Activated B cell treated with CpG ODN at 0.5 μM for 24 hours (primary cell): Measurements from ENCODE around the gene MAPK10. TPM values are rescaled to one million over a fixed set of nuclear protein-coding genes. Genes with fewer than 3 reads are reported as not detected.
A peak's percentile ranks its signal among the peaks of the same experiment; 100 is the strongest.

ENCODE experiments used
- ATAC-seq: fragments of 200-7000 bp; cut with Tn5 transposase; one replicate; pipeline ENCODE4 v1.10.0; 2021; ENCODE audit warnings: low read depth, mild to moderate bottlenecking, moderate library complexity
- CTCF ChIA-PET: fragments of 350-600 bp; sonication (Branson Sonifier 250); formaldehyde crosslinking; loops from one replicate; lab custom pipeline; 2021; ENCODE audit warnings: antibody characterized with exemption; lab: Charles Lee
- POLR2A ChIA-PET: fragments of 350-600 bp; sonication (Branson Sonifier 250); formaldehyde crosslinking; loops from one replicate; lab custom pipeline; 2021; ENCODE audit warnings: antibody characterized with exemption; lab: Charles Lee
- DNase-seq: peaks from one replicate; pipeline ENCODE4 v3.0.0; 2022
- H3K27ac Mint-ChIP-seq: one replicate; pipeline ENCODE4 v1.8.0; 2020; ENCODE audit warnings: mixed read lengths
- H3K27me3 Mint-ChIP-seq: one replicate; pipeline ENCODE4 v1.8.0; 2021; ENCODE audit warnings: mixed read lengths
- H3K36me3 Mint-ChIP-seq: one replicate; pipeline ENCODE4 v1.8.0; 2021; ENCODE audit warnings: low read depth, mixed read lengths
- H3K4me1 Mint-ChIP-seq: one replicate; pipeline ENCODE4 v1.8.0; 2021; ENCODE audit warnings: mixed read lengths
- H3K4me3 Mint-ChIP-seq: one replicate; pipeline ENCODE4 v1.8.0; 2020; ENCODE audit warnings: mild to moderate bottlenecking, mixed read lengths
- H3K9me3 Mint-ChIP-seq: one replicate; pipeline ENCODE4 v1.8.0; 2020; ENCODE audit warnings: mixed read lengths
- intact Hi-C: fragments of 100-400 bp; cut with micrococcal nuclease; formaldehyde crosslinking; loops from one replicate; pipeline ENCODE4 v1.15.1; 2024
- total RNA-seq: library from RNA; stranded (reverse); gene quantifications from 2 replicates; pipeline ENCODE4 v1.2.3, GENCODE V29; 2022
- TF ChIP-seq, protein P1 (sequence below): fragments of 200-600 bp; IDR thresholded peaks from one replicate; pipeline ENCODE4 v1.8.0; 2022; ENCODE audit warnings: antibody characterized with exemption, mild to moderate bottlenecking

MAPK10 gene
- total RNA-seq, 1 donor from 2014 or later = 0.75 TPM

- Mint-ChIP-seq H3K36me3 (no peaks in the 10 kb centered on the region), H3K9me3 (no peaks in the 10 kb centered on the region), H3K4me3 (no peak overlapping the region), H3K27me3 (peaks cover 2% of the 10 kb centered on the region), H3K4me1 (no peaks in the 10 kb centered on the region), H3K27ac (no peak overlapping the region)
- ATAC-seq (no peak), DNase-seq (no peak)
- TF ChIP-seq, protein P1, sequence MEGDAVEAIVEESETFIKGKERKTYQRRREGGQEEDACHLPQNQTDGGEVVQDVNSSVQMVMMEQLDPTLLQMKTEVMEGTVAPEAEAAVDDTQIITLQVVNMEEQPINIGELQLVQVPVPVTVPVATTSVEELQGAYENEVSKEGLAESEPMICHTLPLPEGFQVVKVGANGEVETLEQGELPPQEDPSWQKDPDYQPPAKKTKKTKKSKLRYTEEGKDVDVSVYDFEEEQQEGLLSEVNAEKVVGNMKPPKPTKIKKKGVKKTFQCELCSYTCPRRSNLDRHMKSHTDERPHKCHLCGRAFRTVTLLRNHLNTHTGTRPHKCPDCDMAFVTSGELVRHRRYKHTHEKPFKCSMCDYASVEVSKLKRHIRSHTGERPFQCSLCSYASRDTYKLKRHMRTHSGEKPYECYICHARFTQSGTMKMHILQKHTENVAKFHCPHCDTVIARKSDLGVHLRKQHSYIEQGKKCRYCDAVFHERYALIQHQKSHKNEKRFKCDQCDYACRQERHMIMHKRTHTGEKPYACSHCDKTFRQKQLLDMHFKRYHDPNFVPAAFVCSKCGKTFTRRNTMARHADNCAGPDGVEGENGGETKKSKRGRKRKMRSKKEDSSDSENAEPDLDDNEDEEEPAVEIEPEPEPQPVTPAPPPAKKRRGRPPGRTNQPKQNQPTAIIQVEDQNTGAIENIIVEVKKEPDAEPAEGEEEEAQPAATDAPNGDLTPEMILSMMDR = no peak
- intact Hi-C loops = loop anchor here (1.0 to 10.0 kb wide), 8 partner anchors 75 to 1294 kb away; partner anchors contain the start of gene C4orf36
- CTCF ChIA-PET = interaction anchor here (0.6 to 7.5 kb wide), 9 partner anchors 10 to 1294 kb away, joined by 3 to 106 read pairs (median 4); no protein-coding TSS in a partner anchor
- POLR2A ChIA-PET = no interaction called here
Measured at GRCh38 chr4:86044593-86044985, 315.3 kb downstream of the MAPK10 start.

DNA sequence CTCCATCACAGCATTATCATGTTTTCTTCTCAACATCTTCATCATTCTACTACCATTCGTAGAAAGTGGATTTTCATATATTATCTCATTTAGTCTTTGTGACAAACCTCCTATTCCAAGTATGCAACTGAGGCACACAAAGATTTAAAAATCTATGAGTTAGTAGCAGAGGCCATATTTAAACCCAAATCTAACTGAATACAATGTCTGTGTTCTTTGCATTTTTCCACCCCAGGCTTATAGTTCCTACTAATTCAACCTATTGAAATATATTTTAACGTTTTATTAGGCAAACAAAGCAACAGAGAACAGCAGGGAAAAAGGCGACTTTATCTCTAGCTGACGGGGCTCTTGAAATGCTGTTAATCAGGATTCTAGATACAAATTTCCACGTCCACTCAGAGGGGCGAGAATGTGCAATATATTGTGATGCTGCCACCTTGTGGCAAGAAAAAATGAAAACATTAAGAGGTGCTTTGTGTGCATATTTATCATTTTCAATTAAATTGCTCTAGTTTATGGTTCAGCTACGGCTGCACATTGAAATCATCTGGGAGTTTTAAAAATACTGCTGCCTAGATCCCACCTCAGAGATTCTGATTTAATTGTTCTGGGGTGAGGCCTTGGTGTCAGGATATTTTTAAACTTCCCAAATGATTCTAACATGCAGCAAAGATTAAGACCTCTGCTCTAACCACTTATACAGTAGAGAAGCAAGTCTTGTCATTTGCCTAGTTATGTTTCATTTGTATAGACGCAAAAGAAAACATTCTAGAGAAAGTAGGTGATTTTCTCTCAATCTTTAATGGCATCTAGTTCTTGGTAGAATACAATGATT, 315.9 kb downstream of the MAPK10 start:
- DNase-seq = no peak
- H3K4me1 Mint-ChIP-seq = no peaks in the 10 kb centered on the region
- H3K9me3 Mint-ChIP-seq = no peaks in the 10 kb centered on the region
- ChIA-PET POLR2A (no interaction called here), CTCF (interaction anchor here (0.6 to 7.5 kb wide), 9 partner anchors 75 to 966 kb away, joined by 3 to 106 read pairs (median 3); no protein-coding TSS in a partner anchor)
- intact Hi-C loops = loop anchor here (1.0 to 10.0 kb wide), 8 partner anchors 75 to 1293 kb away; partner anchors contain the start of gene C4orf36
- H3K27me3 Mint-ChIP-seq = peaks cover 2% of the 10 kb centered on the region
- H3K4me3 Mint-ChIP-seq = no peak overlapping the region
- H3K27ac Mint-ChIP-seq = no peak overlapping the region
- no peaks in the 10 kb centered on the region for H3K36me3 Mint-ChIP-seq
- no peak for ATAC-seq
- TF ChIP-seq, protein P1 = peak; percentile 43

GRCh38 chr4:86038037-86038436, 321.8 kb downstream of the MAPK10 start:
- Mint-ChIP-seq H3K36me3 (no peaks in the 10 kb centered on the region), H3K27me3 (peaks cover 10% of the 10 kb centered on the region), H3K27ac (no peak overlapping the region), H3K9me3 (no peaks in the 10 kb centered on the region), H3K4me1 (no peaks in the 10 kb centered on the region), H3K4me3 (no peak overlapping the region)
- intact Hi-C loops = no loop called here
- DNase-seq = no peak
- TF ChIP-seq, protein P1 = no peak
- ChIA-PET CTCF (interaction anchor here (0.6 to 1.4 kb wide), 2 partner anchors 336 to 953 kb away, joined by 3 to 4 read pairs; no protein-coding TSS in a partner anchor), POLR2A (no interaction called here)
- ATAC-seq = no peak

- ChIA-PET CTCF (interaction anchor here (0.9 kb wide), 1 partner anchor 952 kb away, joined by 3 read pairs; no protein-coding TSS in a partner anchor), POLR2A (no interaction called here)
- Mint-ChIP-seq H3K27me3 (peaks cover 15% of the 10 kb centered on the region), H3K9me3 (no peaks in the 10 kb centered on the region), H3K4me3 (no peak overlapping the region), H3K4me1 (no peaks in the 10 kb centered on the region), H3K27ac (no peak overlapping the region), H3K36me3 (no peaks in the 10 kb centered on the region)
- ATAC-seq (no peak), DNase-seq (no peak)
- TF ChIP-seq, protein P1 = no peak
- intact Hi-C loops = no loop called here
Measured at GRCh38 chr4:86036736-86037135, 323.1 kb downstream of the MAPK10 start.

GRCh38 chr4:86035688-86036087, 324.2 kb downstream of the MAPK10 start:
- H3K27ac Mint-ChIP-seq = no peak overlapping the region
- DNase-seq = no peak
- H3K36me3 Mint-ChIP-seq = no peaks in the 10 kb centered on the region
- H3K9me3 Mint-ChIP-seq = no peaks in the 10 kb centered on the region
- POLR2A ChIA-PET = no interaction called here
- CTCF ChIA-PET = no interaction called here
- no peak overlapping the region for H3K4me3 Mint-ChIP-seq
- intact Hi-C loops = no loop called here
- TF ChIP-seq, protein P1 = no peak
- ATAC-seq = no peak
- H3K27me3 Mint-ChIP-seq = peaks cover 21% of the 10 kb centered on the region
- H3K4me1 Mint-ChIP-seq = no peaks in the 10 kb centered on the region
